ENCODE measurements around the gene KCNQ5. TPM values are rescaled to one million over a fixed set of nuclear protein-coding genes. Genes with fewer than 3 reads are reported as not detected.

KCNQ5 gene
- total and polyA plus RNA-seq, 10 of the 15 experiments (the other 5 are each of a cell fraction or from before 2014, with no cell fraction given), result 0.60 to 16.2 (median 3.2) TPM

- intact Hi-C loops (cut with micrococcal nuclease; ENCODE audit: unreplicated experiment), result no loop called here
- CTCF ChIA-PET, result no interaction called here
- FAIRE-seq, result no peak
Observed at GRCh38 chr6:73240730-73241129, 618.9 kb downstream of the KCNQ5 start.

GRCh38 chr6:73242001-73242400, 620.1 kb downstream of the KCNQ5 start:
- FAIRE-seq (no peak), ATAC-seq (no peak), DNase-seq (ENCODE audit: low read depth, low spot score) (no peak)
- ChIA-PET CTCF (no interaction called here), RAD21 (ENCODE audit: unreplicated experiment) (no interaction called here), SMC1A (ENCODE audit: uncharacterized antibody, unreplicated experiment) (no interaction called here), POLR2A (no interaction called here)
- Histone ChIP-seq H3K36me3 (ENCODE audit: control insufficient read depth in 2 of 2, insufficient read depth in 2 of 2, low read length in 1 of 2) (no peaks in the 10 kb centered on the region), H2AFZ (ENCODE audit: control insufficient read depth, low read depth, low read length) (no peak overlapping the region), H3K9me3 (replicated peaks; ENCODE audit: control insufficient read depth, insufficient read depth, low read length) (no peaks in the 10 kb centered on the region), H3K79me2 (ENCODE audit: control insufficient read depth, insufficient read depth, low read length) (no peaks in the 10 kb centered on the region), H3K4me3 (no peak overlapping the region), H3K4me2 (ENCODE audit: control insufficient read depth, insufficient read depth) (no peak overlapping the region), H3K9ac (ENCODE audit: control insufficient read depth, insufficient read depth, low read length) (no peak overlapping the region), H3K27me3 (replicated peaks in 1 of 2; ENCODE audit: control insufficient read depth in 2 of 2, insufficient read depth in 2 of 2, low read length in 1 of 2) (no peaks in the 10 kb centered on the region), H3K27ac (ENCODE audit: control insufficient read depth, insufficient read depth) (no peak overlapping the region), H3K4me1 (ENCODE audit: control insufficient read depth, insufficient read depth, low read length) (no peaks in the 10 kb centered on the region), H4K20me1 (ENCODE audit: control insufficient read depth, insufficient read depth) (no peaks in the 10 kb centered on the region)
- no TSS peak for BruUV-seq (replicated peaks)
- in situ Hi-C loops (cut with MboI) (no loop called here), intact Hi-C loops (cut with micrococcal nuclease; ENCODE audit: unreplicated experiment) (no loop called here)
- 30% methylated on average over 5 of the region's 5 CpGs for WGBS (ENCODE audit: insufficient coverage, insufficient replicate concordance, low lambda C conversion rate, missing lambda C conversion rate)
- no peak for TF ChIP-seq NKRF (conservative IDR thresholded peaks at IDR 0.05)
- TF ChIP-seq IKZF1 (conservative IDR thresholded peaks at IDR 0.05), result no peak

More at GRCh38 chr6:73240730-73241129, 618.9 kb downstream of the KCNQ5 start:
- no peaks in the 10 kb centered on the region for H3K79me2 ChIP-seq (ENCODE audit: control insufficient read depth, insufficient read depth, low read length)
- ChIA-PET POLR2A (no interaction called here), SMC1A (ENCODE audit: uncharacterized antibody, unreplicated experiment) (no interaction called here), RAD21 (ENCODE audit: unreplicated experiment) (no interaction called here)
- H3K27ac ChIP-seq (ENCODE audit: control insufficient read depth, insufficient read depth), result no peak overlapping the region
- no peaks in the 10 kb centered on the region for H4K20me1 ChIP-seq (ENCODE audit: control insufficient read depth, insufficient read depth)
- H3K4me1 ChIP-seq (ENCODE audit: control insufficient read depth, insufficient read depth, low read length), result no peaks in the 10 kb centered on the region
- ATAC-seq, result no peak
- no peak overlapping the region for H2AFZ ChIP-seq (ENCODE audit: control insufficient read depth, low read depth, low read length)
- in situ Hi-C loops (cut with MboI), result no loop called here
- no peaks in the 10 kb centered on the region for H3K9me3 ChIP-seq (replicated peaks; ENCODE audit: control insufficient read depth, insufficient read depth, low read length)
- DNase-seq (ENCODE audit: low read depth, low spot score), result no peak
- 83% methylated on average over 4 of the region's 4 CpGs for WGBS (ENCODE audit: insufficient coverage, insufficient replicate concordance, low lambda C conversion rate, missing lambda C conversion rate)
- H3K4me3 ChIP-seq, result no peak overlapping the region
- H3K36me3 ChIP-seq (ENCODE audit: control insufficient read depth in 2 of 2, insufficient read depth in 2 of 2, low read length in 1 of 2), result no peaks in the 10 kb centered on the region
- no peaks in the 10 kb centered on the region for H3K27me3 ChIP-seq (replicated peaks in 1 of 2; ENCODE audit: control insufficient read depth in 2 of 2, insufficient read depth in 2 of 2, low read length in 1 of 2)
- no peak overlapping the region for H3K9ac ChIP-seq (ENCODE audit: control insufficient read depth, insufficient read depth, low read length)
- BruUV-seq (replicated peaks), result no TSS peak
- no peak overlapping the region for H3K4me2 ChIP-seq (ENCODE audit: control insufficient read depth, insufficient read depth)
- TF ChIP-seq SIX5 (IDR thresholded peaks at IDR 0.05; ENCODE audit: low read depth, low read length, severe bottlenecking) (no peak), PML (IDR thresholded peaks at IDR 0.05; ENCODE audit: low read length) (no peak), MEF2B (IDR thresholded peaks at IDR 0.05; ENCODE audit: partially characterized antibody, poor library complexity, severe bottlenecking) (no peak), ETV6 (conservative IDR thresholded peaks at IDR 0.05 in 1 of 2, IDR thresholded peaks at IDR 0.05 in 1 of 2; ENCODE audit: borderline replicate concordance in 1 of 2, low read depth in 1 of 2) (no peak), NR2C1 (IDR thresholded peaks at IDR 0.05) (no peak), HDAC6 (IDR thresholded peaks at IDR 0.05; ENCODE audit: unreplicated experiment) (no peak), ZNF384 (IDR thresholded peaks at IDR 0.05; ENCODE audit: borderline replicate concordance, low read depth, low read length) (no peak), HCFC1 (IDR thresholded peaks at IDR 0.05; ENCODE audit: low read length) (no peak)

Data from GM12878 (cell line).